Measurements from ENCODE around the gene LBP. TPM values are rescaled to one million over a fixed set of nuclear protein-coding genes. Genes with fewer than 3 reads are reported as not detected.
"Not testable (repeated sequence)": the region's sequence is repeated elsewhere in the genome, so short reads cannot be mapped to it uniquely, and the experiment has no call there.

Gene LBP
- total RNA-seq, 2 donors from 2014 or later = 2.3 TPM; not detected in 1

DNA sequence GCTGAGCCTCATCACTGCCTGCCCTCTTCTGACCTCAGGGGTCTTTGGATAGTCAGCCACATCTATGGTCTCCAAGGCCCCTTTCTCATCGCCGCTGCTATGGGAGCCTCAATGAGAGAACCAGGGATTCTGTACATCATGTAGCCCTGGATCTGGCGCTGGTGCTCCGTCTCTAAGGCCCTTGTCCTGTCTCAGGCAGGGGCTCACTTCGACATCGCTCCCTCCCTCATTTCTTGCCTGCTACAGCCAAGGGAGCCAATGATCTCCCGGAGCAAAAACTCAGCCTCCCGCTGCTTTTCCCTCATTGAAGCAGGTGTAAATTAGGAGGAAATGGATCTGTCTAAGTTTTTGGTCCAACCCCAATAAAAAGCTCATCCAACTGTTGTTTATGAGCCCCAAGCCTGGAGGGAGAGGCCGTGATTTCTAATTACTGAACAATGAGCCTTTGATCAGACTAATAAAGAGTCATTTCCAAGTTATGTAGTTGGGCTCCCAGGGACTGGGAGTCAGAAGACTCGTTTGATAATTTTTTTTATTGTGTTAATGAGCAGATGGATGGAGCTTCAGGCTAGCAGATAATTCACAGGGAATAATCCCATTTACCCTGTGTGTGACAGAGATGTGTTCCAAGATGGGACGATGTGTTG lies 30.9 kb downstream of the LBP start:
- DNase-seq (ENCODE audit: low spot score) = no peak
- H3K27me3 ChIP-seq = no peaks in the 10 kb centered on the region
- peaks cover 0 to 14% of the 10 kb centered on the region in 2 donors for H3K4me1 ChIP-seq
- H3K9me3 ChIP-seq = no peaks in the 10 kb centered on the region
- TF ChIP-seq, protein P1, sequence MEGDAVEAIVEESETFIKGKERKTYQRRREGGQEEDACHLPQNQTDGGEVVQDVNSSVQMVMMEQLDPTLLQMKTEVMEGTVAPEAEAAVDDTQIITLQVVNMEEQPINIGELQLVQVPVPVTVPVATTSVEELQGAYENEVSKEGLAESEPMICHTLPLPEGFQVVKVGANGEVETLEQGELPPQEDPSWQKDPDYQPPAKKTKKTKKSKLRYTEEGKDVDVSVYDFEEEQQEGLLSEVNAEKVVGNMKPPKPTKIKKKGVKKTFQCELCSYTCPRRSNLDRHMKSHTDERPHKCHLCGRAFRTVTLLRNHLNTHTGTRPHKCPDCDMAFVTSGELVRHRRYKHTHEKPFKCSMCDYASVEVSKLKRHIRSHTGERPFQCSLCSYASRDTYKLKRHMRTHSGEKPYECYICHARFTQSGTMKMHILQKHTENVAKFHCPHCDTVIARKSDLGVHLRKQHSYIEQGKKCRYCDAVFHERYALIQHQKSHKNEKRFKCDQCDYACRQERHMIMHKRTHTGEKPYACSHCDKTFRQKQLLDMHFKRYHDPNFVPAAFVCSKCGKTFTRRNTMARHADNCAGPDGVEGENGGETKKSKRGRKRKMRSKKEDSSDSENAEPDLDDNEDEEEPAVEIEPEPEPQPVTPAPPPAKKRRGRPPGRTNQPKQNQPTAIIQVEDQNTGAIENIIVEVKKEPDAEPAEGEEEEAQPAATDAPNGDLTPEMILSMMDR (IDR thresholded peaks at IDR 0.05) = no peak
- no peak overlapping the region for H3K4me3 ChIP-seq
- H3K27ac ChIP-seq = no peak overlapping the region
- no peaks in the 10 kb centered on the region for H3K36me3 ChIP-seq

DNA sequence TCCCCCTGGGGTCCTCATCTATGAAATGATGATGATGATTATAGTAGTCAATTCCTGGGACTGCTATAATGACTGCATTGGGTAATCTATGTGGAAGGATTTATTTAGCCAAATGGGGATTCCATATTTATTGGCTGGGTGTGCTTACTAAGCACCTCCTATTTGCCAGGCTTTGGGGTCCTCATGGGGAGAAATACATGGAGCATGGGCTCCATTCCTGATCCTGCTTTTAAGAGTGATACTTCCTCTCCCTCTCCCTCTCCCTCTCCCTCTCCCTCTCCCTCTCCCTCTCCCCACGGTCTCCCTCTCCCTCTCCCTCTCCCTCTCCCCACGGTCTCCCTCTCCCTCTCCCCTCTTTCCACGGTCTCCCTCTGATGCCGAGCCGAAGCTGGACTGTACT lies 31.6 kb downstream of the LBP start:
- DNase-seq (ENCODE audit: low spot score); H3K27me3 ChIP-seq; H3K36me3 ChIP-seq; H3K27ac ChIP-seq; H3K9me3 ChIP-seq; H3K4me3 ChIP-seq: not testable (repeated sequence)
- H3K4me1 ChIP-seq = peaks cover 0 to 11% of the 10 kb centered on the region in 2 donors

DNA sequence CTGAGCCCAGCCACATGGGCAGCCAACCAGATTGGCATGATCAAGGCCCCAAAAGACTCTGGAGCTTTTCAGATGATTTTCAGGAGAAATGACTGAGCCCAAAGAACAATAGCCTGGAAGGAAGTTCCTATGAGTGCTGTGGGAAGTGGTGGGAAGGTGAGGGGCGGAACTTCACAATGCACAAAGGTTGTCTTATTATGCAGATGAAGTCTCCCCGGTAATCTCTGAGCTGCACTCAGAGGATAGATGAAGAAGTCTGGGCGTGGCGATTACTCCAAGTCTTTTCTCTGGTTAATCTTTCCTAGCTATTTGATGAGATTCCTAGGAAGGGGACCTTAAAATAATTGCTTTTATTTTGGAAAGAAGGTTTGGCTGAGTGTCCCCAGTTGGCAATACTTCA lies 36.9 kb downstream of the LBP start:
- DNase-seq (ENCODE audit: low spot score) = no peak
- Histone ChIP-seq H3K36me3 (no peaks in the 10 kb centered on the region), H3K4me3 (no peak overlapping the region), H3K27ac (no peak overlapping the region), H3K27me3 (no peaks in the 10 kb centered on the region), H3K4me1 (no peaks in the 10 kb centered on the region), H3K9me3 (no peaks in the 10 kb centered on the region)
- TF ChIP-seq, protein P1 (IDR thresholded peaks at IDR 0.05) = no peak

DNA sequence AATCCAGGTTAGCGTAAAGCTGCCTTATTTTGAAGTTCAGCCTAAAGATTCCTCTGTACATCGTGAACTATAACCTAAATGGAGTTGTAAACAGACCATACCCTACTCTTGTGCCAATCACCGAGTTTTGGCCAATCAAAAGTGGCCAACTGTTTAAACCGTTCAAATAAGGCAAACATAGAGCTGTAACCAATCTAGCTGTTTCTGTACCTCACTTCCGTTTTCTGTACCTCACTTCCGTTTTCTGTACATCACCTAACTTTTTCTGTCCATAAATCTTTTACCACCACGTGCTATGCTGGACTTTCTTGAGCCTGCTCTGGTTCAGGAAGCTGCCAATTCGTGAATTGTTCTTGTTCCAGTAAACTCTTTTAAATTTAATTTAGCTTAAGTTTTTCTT lies 39.7 kb downstream of the LBP start:
- Histone ChIP-seq H3K4me1 (no peaks in the 10 kb centered on the region), H3K36me3 (no peaks in the 10 kb centered on the region), H3K27me3 (no peaks in the 10 kb centered on the region), H3K27ac (no peak overlapping the region), H3K9me3 (no peaks in the 10 kb centered on the region), H3K4me3 (no peak overlapping the region)
- DNase-seq (ENCODE audit: low spot score) = no peak
- TF ChIP-seq, protein P1 (IDR thresholded peaks at IDR 0.05) = no peak

GRCh38 chr20:38386851-38387250 lies 40.6 kb downstream of the LBP start:
- Histone ChIP-seq H3K27me3 (no peaks in the 10 kb centered on the region), H3K4me3 (no peak overlapping the region), H3K9me3 (no peaks in the 10 kb centered on the region), H3K4me1 (no peaks in the 10 kb centered on the region), H3K36me3 (no peaks in the 10 kb centered on the region), H3K27ac (no peak overlapping the region)
- TF ChIP-seq, protein P1 (IDR thresholded peaks at IDR 0.05) = no peak
- DNase-seq (ENCODE audit: low spot score) = no peak

GRCh38 chr20:38387953-38388352 lies 41.7 kb downstream of the LBP start:
- Histone ChIP-seq H3K36me3 (no peaks in the 10 kb centered on the region), H3K4me3 (no peak overlapping the region), H3K9me3 (no peaks in the 10 kb centered on the region), H3K4me1 (no peaks in the 10 kb centered on the region), H3K27me3 (no peaks in the 10 kb centered on the region), H3K27ac (no peak overlapping the region)
- DNase-seq (ENCODE audit: low spot score) = no peak
- TF ChIP-seq, protein P1 (IDR thresholded peaks at IDR 0.05) = no peak
